Loucy (cell line): ENCODE results near the gene EP400.

ENCODE experiments used
- CTCF ChIP-seq: fragments of 200-600 bp; sonication (generic); conservative IDR thresholded peaks from 2 replicates; pipeline ENCODE4 v1.5.1; 2014; ENCODE audit warnings: mild to moderate bottlenecking, antibody characterized with exemption, low read length
- EZH2phosphoT487 ChIP-seq: fragments of 200-600 bp; IDR thresholded peaks from 2 replicates; pipeline ENCODE4 v1.6.1; 2018; ENCODE audit warnings: antibody characterized with exemption, mild to moderate bottlenecking, moderate library complexity, borderline replicate concordance

- TF ChIP-seq CTCF, result no peak
- TF ChIP-seq EZH2phosphoT487, result no peak
Measured at GRCh38 chr12:131984334-131984733, 34.6 kb downstream of the EP400 start.
